Measurements from ENCODE around the gene VPS13D.

DNA sequence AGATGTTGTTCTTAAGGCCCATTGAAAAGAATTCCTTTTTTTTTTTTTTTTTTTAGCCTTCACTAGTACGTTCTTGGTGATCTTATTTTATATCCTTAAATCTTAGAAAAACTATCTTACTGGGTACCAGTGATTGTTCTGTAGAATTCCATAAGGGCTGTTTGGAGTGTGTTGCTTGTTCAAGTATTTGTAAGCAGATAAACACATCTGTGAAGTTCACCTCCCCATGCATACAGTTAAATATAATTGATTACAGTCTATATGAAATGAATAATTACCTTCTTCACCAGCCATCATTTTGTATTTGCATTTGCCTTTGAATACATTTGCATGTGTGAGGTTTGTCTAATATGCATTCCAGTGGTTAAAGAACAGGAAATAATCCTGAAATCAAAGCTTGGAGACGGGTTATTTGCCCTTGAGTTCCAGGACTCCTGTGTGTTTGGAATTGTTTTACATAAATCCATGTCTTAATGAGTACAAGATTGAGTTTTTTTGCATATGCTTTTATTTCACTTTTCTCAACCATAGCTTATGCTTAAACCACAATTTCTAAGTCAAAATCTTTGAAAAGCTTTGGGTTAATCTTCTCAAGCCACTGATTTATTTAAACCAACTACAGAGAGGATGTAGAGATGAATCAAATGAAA is 73.1 kb downstream of the VPS13D start:
- TF ChIP-seq CTCF (IDR thresholded peaks at IDR 0.05) (no peak), POLR2A (IDR thresholded peaks at IDR 0.05) (no peak)

All from esophagus squamous epithelium (tissue), 4 donors.